Endometrial microvascular endothelial cells (primary cell): ENCODE measurements around the gene PHTF1. TPM values are rescaled to one million over a fixed set of nuclear protein-coding genes. Genes with fewer than 3 reads are reported as not detected.
"Not testable (repeated sequence)": the region's sequence is repeated elsewhere in the genome, so short reads cannot be mapped to it uniquely, and the experiment has no call there.

ENCODE experiments used
- in situ Hi-C: cut with HindIII; loops from 2 replicates; pipeline ENCODE4 v1.10.0; 2017; ENCODE audit warnings: low sequenced_read_pairs, low pct_unique_long_range_greater_than_20kb; ENCODE audit errors: inconsistent ontology term
- total RNA-seq: library from RNA; depleted of rRNA; stranded (reverse); fragments of >200 nt; gene quantifications from one replicate; pipeline ENCODE4 v1.2.3, GENCODE V29; 2015; ENCODE audit errors: inconsistent ontology term

Gene PHTF1
- total RNA-seq, 1 donor from 2014 or later = 37.2 TPM

GRCh38 chr1:113780374-113781146 lies 21.3 kb upstream of the PHTF1 start:
- in situ Hi-C loops = no loop called here

GRCh38 chr1:113779542-113779941 lies 20.3 kb upstream of the PHTF1 start:
- in situ Hi-C loops = no loop called here

- in situ Hi-C loops = no loop called here
Measured at GRCh38 chr1:113777561-113777960, 18.3 kb upstream of the PHTF1 start.

- in situ Hi-C loops = no loop called here
Measured at GRCh38 chr1:113770031-113770430, 10.7 kb upstream of the PHTF1 start.

- in situ Hi-C loops = no loop called here
Measured at GRCh38 chr1:113769601-113769970, 10.3 kb upstream of the PHTF1 start.

GRCh38 chr1:113768916-113769600 lies 9.8 kb upstream of the PHTF1 start:
- in situ Hi-C loops = no loop called here

GRCh38 chr1:113765306-113766230 lies 6.3 kb upstream of the PHTF1 start:
- in situ Hi-C loops = no loop called here

GRCh38 chr1:113763661-113764060 lies 4.4 kb upstream of the PHTF1 start:
- in situ Hi-C loops = no loop called here

GRCh38 chr1:113761937-113762336 lies 2.7 kb upstream of the PHTF1 start:
- in situ Hi-C loops = no loop called here

- in situ Hi-C loops = no loop called here
Measured at GRCh38 chr1:113760102-113761080, 1.1 kb upstream of the PHTF1 start.

- in situ Hi-C loops = no loop called here
Measured at GRCh38 chr1:113758631-113759332, 504 bp downstream of the PHTF1 start.

GRCh38 chr1:113756461-113756860 lies 2.8 kb downstream of the PHTF1 start:
- in situ Hi-C loops = no loop called here

GRCh38 chr1:113753333-113753732 lies 6.0 kb downstream of the PHTF1 start:
- in situ Hi-C loops = not testable (repeated sequence)

GRCh38 chr1:113751516-113751915 lies 7.8 kb downstream of the PHTF1 start:
- in situ Hi-C loops = no loop called here

GRCh38 chr1:113751114-113751513 lies 8.2 kb downstream of the PHTF1 start:
- in situ Hi-C loops = no loop called here

- in situ Hi-C loops = no loop called here
Measured at GRCh38 chr1:113749402-113749801, 9.9 kb downstream of the PHTF1 start.

- in situ Hi-C loops = no loop called here
Measured at GRCh38 chr1:113747376-113747775, 11.9 kb downstream of the PHTF1 start.

- in situ Hi-C loops = no loop called here
Measured at GRCh38 chr1:113745425-113745824, 13.9 kb downstream of the PHTF1 start.
